ENCODE data around the gene CCDC69.

GRCh38 chr5:151264113-151264512 is 40.2 kb upstream of the CCDC69 start:
- TF ChIP-seq CTCF (IDR thresholded peaks at IDR 0.05) (no peak), POLR2A (IDR thresholded peaks at IDR 0.05) (no peak)
